GM19468 (cell line): ENCODE results near the gene KRTAP5-8.
"Not testable (repeated sequence)": the region's sequence is repeated elsewhere in the genome, so short reads cannot be mapped to it uniquely, and the experiment has no call there.

Source experiments
- ATAC-seq: cut with Tn5 transposase; IDR thresholded peaks from one replicate; pipeline ENCODE4 v1.9.1; 2021; ENCODE audit warnings: mild to moderate bottlenecking, moderate library complexity, moderate number of reproducible peaks; ENCODE audit not compliant: unreplicated experiment; ENCODE audit errors: extremely low read depth

KRTAP5-8 gene

GRCh38 chr11:71537977-71538665 lies at the start of gene KRTAP5-8:
Gene KRTAP5-8 (plus strand): TSS chr11:71538025. CDS start chr11:71538056, 31 bp downstream.
- not testable (repeated sequence) for ATAC-seq

DNA sequence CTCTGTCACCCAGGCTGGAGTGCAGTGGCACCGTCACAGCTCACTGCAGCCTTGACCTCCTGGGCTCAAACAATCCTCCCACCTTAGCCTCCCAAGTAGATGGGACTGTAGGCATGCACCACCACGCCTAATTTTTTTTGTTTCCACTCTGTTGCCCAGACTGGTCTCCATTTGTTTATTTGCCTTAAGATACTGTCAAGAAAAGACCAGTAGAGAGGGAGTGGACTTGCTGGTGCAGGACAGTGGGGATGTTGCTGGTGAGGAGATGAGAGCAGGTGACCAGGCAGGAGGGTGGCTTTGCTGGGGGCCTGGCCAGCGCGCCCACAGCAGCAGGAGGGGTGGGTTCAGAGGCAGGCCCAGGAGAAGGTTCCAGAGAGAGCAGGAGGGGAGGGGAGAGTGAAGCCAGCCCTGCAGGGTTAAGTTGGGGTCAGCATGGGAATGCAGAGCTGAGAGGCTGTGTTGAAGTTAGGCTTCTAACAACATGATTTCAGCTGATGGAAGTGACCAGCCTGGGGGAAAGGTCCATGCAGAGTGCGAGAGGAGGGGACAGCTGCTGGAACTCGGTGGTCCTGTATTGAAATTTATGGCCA lies 49.0 kb upstream of the KRTAP5-8 start:
- ATAC-seq = no peak

DNA sequence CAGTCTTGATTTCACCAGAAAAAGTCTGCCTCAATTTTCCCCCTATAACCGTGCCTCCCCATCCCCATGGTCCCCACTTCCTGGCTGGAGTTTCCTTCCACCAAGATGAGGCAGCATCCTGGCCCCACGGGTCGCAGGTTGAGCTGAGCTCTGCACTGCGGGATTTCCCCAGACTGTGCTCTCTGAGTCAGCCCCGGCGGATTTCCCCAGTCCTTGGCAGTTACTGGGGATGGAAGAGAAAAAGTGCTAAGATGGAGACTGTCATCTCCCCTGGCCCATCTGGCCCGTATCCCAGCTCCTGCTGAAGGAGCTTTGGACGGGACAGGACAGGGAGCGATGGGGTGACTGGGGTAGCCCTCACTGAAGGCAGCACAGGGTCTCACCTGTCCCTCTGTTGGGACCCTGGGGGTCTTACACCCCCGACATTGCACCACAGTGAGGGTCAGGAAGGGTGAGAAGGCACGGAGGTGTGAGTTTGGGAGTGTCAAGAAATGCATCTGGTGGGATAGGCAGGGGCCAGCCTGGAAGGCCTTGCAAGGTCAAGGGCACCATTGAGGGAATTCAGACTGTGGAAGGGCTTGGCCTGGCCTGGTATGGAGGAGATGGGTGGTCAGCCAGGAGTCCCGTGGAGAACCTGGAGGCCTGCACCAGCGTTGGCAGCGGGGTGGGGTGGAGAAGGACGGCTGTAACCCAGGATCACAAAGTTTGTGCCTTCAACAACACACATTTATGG lies 48.3 kb upstream of the KRTAP5-8 start:
- no peak for ATAC-seq

DNA sequence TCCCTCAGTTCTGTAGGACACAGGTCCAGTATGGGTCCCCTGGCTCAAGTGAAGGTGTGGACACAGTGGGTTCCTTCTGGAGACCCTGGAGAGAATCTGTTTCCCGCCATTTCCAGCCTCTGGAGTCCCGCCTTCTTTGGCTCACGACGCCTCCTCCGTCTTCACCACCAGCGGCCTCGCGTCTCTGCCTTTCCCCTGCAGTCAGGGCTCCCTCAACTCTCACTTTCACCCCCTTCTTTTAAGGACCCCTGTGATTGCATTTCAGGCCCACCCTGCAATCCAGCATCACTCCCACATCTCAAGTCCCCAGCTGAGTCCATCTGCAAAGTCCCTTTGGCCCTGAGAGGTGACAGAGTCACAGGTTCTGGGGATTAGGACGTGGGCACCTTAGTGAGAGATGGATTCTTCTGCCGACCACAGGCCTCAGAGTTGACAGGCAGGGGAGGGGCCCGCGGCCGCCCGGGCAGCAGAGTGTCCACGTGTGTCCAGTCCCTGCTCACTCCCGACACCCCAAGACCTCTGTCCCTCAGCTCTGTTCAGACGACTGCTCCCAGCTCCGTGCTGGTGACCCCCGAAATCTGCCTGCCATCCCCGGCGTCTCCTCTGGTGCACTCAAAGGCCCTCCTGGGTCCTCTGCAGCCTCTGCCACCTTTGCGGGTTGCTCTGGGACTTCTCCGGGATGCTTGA lies 47.6 kb upstream of the KRTAP5-8 start:
- no peak for ATAC-seq

DNA sequence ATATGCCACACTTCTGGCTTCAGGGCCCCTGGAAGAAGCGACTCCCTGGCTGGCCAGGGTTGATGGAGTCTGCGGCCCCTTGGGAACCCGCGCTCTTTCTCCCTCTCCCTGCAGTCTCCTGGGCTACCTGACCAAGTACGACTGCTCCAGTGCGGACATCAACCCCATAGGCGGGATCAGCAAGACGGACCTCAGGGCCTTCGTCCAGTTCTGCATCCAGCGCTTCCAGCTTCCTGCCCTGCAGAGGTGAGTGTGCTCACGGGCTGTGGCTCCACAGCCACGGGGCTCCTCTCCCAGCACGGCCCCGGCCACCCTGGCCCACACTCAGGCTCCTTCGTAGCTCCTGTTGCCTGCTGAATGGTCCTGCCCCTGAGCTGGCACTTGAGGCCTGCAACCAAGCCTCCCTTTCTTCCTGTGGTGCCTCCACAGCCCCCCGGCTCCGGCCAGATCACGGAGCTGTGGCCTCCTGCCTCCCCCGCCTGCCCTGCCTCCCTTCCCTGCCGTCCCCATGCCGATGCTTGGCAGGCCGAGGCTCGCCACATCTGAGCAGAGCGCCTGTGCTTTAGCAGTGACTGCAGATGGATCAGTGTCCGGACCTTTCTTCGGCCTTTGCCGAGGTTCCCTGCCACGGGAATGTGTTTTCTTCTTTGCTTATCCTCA lies 47.0 kb upstream of the KRTAP5-8 start:
- no peak for ATAC-seq

GRCh38 chr11:71491531-71491930 lies 46.3 kb upstream of the KRTAP5-8 start:
- ATAC-seq = no peak

DNA sequence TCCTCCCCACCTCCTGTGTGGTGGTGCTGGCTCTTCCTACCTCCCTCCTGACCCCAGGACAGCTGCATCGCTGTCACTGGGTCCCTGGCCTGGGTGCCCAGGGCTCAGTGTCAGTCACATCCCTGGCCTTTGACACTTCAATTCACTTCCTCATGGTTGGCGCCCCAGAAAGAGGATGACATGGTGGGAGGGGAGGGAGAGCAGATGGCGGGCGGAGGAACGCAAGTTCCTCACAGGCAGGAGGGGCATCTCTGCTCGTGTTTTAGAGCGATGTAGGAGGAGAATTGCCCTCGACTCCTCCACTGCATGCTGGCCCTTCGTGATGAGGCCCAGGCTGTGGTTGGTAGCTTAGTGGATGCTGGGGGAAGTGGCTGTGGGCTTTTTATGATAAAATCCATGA lies 45.9 kb upstream of the KRTAP5-8 start:
- ATAC-seq = no peak

- ATAC-seq = no peak
These were observed 42.3 kb upstream of the KRTAP5-8 start for GRCh38 chr11:71495286-71496230.

- no peak for ATAC-seq
These were observed 41.4 kb upstream of the KRTAP5-8 start for GRCh38 chr11:71496421-71496820.

DNA sequence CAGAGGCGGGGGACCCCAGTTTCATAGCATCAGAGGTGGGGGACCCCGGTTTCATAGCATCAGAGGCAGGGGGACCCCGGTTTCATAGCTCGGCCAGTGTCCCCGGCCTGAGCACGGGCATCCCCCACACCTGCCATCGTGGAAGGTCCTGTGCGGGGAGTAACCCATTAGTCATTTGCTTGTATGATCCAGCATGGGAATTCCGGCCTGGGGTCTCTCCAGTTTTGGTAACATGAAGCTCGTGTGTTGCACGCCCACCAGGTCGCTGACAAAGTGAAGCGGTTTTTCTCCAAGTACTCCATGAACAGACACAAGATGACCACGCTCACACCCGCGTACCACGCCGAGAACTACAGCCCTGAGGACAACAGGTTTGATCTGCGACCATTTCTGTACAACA lies 39.7 kb upstream of the KRTAP5-8 start:
- ATAC-seq = no peak

- no peak for ATAC-seq
These were observed 38.7 kb upstream of the KRTAP5-8 start for GRCh38 chr11:71499125-71499524.

DNA sequence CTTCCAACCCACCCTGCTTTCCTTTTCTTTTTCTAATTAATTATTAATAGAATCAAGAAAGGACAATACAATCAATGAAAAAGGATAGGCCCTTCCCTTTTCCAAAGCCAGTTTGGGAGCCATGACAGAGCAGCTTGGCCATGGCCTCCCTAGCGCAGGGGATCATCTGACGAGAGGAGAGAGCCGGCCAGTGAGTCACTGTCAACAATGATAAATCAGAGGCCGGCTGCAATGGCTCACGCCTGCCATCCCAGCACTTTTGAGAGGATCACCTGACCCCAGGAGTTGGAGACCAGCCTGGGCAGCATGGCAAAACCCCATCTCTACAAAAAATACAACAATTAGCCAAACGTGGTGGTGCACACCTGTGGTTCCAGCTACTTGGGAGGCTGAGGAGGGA lies 38.3 kb upstream of the KRTAP5-8 start:
- ATAC-seq = no peak

GRCh38 chr11:71500601-71501021 lies 37.2 kb upstream of the KRTAP5-8 start:
- no peak for ATAC-seq

- ATAC-seq = no peak
These were observed 36.5 kb upstream of the KRTAP5-8 start for GRCh38 chr11:71501071-71501985.

GRCh38 chr11:71502026-71502425 lies 35.8 kb upstream of the KRTAP5-8 start:
- no peak for ATAC-seq

GRCh38 chr11:71502871-71503435 lies 34.9 kb upstream of the KRTAP5-8 start:
- no peak for ATAC-seq

- ATAC-seq = no peak
These were observed 33.3 kb upstream of the KRTAP5-8 start for GRCh38 chr11:71504531-71504930.

- no peak for ATAC-seq
These were observed 32.8 kb upstream of the KRTAP5-8 start for GRCh38 chr11:71505001-71505400.
